GM21737 (cell line): ENCODE data around the gene IL25.

Source experiments
- ATAC-seq: cut with Tn5 transposase; IDR thresholded peaks from one replicate; pipeline ENCODE4 v1.9.1; 2021; ENCODE audit warnings: mild to moderate bottlenecking, moderate library complexity; ENCODE audit not compliant: unreplicated experiment

The IL25 gene

GRCh38 chr14:23352506-23353432, 19.8 kb upstream of the IL25 start, which contains the start of gene SLC22A17:
TSS of gene SLC22A17 (minus strand) at chr14:23352887.
- no peak for ATAC-seq

GRCh38 chr14:23353433-23353780, 19.2 kb upstream of the IL25 start:
- ATAC-seq = no peak

GRCh38 chr14:23354990-23355389, 17.6 kb upstream of the IL25 start:
- ATAC-seq = no peak

GRCh38 chr14:23355871-23356435, 16.7 kb upstream of the IL25 start:
- no peak for ATAC-seq

- ATAC-seq = no peak
These were observed 15.9 kb upstream of the IL25 start for GRCh38 chr14:23356662-23357061.

GRCh38 chr14:23357261-23357660, 15.3 kb upstream of the IL25 start:
- ATAC-seq = no peak

- no peak for ATAC-seq
These were observed 14.6 kb upstream of the IL25 start for GRCh38 chr14:23358042-23358441.

- ATAC-seq = no peak
These were observed 13.9 kb upstream of the IL25 start for GRCh38 chr14:23358553-23359166.

GRCh38 chr14:23359167-23359626, 13.4 kb upstream of the IL25 start:
- ATAC-seq = no peak

GRCh38 chr14:23359722-23360447, 12.7 kb upstream of the IL25 start:
- no peak for ATAC-seq

GRCh38 chr14:23360496-23360895, 12.1 kb upstream of the IL25 start:
- ATAC-seq = no peak

- ATAC-seq = no peak
These were observed 11.3 kb upstream of the IL25 start for GRCh38 chr14:23361320-23361719.

- no peak for ATAC-seq
These were observed 10.8 kb upstream of the IL25 start for GRCh38 chr14:23361763-23362162.

- ATAC-seq = no peak
These were observed 10.4 kb upstream of the IL25 start for GRCh38 chr14:23362200-23362599.

- no peak for ATAC-seq
These were observed 8.2 kb upstream of the IL25 start for GRCh38 chr14:23364164-23365035.

- no peak for ATAC-seq
These were observed 7.4 kb upstream of the IL25 start, which contains the start of gene EFS for GRCh38 chr14:23365036-23365731. TSS of gene EFS (minus strand) at chr14:23365172. CDS start at chr14:23365025, 147 bp downstream.

GRCh38 chr14:23365732-23366425, 6.7 kb upstream of the IL25 start:
- ATAC-seq = no peak

- ATAC-seq = no peak
These were observed 6.1 kb upstream of the IL25 start for GRCh38 chr14:23366426-23366921.

GRCh38 chr14:23370221-23370620, 2.4 kb upstream of the IL25 start:
- ATAC-seq = no peak
